ENCODE data around the gene ATMIN. TPM values are rescaled to one million over a fixed set of nuclear protein-coding genes. Genes with fewer than 3 reads are reported as not detected.
A peak's percentile ranks its signal among the peaks of the same experiment; 100 is the strongest.

Gene ATMIN, protein sequence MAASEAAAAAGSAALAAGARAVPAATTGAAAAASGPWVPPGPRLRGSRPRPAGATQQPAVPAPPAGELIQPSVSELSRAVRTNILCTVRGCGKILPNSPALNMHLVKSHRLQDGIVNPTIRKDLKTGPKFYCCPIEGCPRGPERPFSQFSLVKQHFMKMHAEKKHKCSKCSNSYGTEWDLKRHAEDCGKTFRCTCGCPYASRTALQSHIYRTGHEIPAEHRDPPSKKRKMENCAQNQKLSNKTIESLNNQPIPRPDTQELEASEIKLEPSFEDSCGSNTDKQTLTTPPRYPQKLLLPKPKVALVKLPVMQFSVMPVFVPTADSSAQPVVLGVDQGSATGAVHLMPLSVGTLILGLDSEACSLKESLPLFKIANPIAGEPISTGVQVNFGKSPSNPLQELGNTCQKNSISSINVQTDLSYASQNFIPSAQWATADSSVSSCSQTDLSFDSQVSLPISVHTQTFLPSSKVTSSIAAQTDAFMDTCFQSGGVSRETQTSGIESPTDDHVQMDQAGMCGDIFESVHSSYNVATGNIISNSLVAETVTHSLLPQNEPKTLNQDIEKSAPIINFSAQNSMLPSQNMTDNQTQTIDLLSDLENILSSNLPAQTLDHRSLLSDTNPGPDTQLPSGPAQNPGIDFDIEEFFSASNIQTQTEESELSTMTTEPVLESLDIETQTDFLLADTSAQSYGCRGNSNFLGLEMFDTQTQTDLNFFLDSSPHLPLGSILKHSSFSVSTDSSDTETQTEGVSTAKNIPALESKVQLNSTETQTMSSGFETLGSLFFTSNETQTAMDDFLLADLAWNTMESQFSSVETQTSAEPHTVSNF
- 44.7 and 55.6 TPM in 2 replicates for total RNA-seq
- 17.3 TPM for polyA plus RNA-seq (2012)

DNA sequence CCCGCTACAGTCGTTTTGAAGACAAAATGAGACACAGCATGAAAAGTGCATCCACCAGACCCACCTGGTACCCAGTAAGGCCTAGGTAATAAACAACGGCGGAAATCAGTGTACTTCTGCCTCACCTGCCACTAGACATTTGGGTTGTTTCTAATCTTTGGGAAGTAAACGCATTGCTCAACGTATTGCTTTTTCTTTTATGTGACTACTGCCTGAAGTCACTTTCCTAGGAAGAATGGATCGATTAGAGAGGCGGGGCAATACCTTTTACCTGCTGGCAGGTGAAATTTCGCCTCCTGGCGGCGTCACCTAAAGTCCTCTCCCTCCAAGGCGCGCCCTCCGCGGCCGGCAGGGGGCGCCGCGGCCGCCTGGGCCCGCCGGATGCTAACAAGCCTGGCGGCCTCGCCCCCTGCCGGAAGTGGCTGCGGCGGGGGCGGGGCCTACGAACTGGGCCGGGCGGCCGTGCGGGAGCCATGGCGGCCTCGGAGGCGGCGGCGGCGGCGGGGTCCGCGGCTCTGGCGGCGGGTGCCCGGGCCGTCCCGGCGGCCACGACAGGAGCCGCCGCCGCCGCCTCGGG is at the start of gene ATMIN:
Gene ATMIN, plus strand, starts transcription at position 445 of the 577 bp plus-strand sequence. Its CDS starts 29 bp downstream, at position 474.
- DNase-seq (ENCODE audit: low read depth), result peak; percentile 86

DNA sequence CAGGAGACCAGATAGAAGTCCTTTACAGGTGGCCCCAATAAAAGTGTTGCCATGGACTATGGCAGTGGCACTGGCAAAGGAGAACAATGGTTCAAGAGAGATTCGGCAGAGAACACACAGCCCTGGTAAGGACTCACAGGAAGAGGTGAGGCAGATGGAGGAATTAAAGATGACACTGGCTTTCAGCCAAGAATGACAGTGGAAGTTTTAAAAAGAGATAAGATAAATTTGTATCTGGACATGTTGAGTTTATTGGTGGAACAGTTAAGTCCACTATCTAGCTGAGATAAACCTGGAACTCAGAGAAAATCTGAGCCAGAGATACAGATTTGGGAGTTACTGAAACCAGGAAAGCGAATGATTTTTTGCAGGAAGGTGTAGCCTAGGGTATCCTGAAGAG is 49.1 kb upstream of the ATMIN start:
- no peak for DNase-seq (ENCODE audit: low read depth)

DNA sequence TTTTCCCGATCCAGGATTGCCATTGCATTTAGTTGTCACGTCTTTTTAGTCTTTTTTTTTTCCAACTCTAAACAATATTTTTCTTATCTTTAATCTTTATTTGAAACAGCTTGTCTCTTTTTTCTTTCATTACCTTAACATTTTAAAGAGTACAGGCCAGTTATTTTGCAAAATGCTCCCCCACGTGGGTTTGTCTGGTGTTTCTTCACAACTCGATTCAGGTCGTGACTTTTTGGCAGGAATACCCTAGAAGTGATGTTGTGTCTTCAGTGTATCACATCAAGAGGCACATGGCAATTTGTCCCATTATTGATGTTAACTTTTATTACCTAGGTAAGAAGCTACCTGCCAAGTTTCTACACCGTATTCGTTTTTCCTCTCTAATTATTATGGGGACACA is 46.9 kb upstream of the ATMIN start:
- DNase-seq (ENCODE audit: low read depth), result no peak

DNA sequence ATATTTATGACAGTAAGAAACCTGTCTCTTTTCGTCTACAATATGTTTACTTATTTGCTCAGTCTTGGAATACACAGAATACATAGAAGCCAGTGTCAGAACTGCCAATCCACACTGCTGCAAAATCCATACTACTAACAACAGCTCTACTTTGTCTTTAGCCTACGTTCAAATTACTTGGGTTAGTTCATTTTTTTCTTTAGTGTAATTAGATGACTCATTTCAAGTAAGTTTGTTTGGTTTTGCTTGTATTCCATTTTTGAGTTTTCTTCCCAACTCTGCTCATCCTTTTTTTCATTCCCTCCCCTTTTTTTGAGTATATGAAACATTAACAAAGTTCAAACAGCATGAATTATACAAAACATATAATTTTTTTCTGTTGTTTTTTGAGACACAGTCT is 45.8 kb upstream of the ATMIN start:
- no peak for DNase-seq (ENCODE audit: low read depth)

DNA sequence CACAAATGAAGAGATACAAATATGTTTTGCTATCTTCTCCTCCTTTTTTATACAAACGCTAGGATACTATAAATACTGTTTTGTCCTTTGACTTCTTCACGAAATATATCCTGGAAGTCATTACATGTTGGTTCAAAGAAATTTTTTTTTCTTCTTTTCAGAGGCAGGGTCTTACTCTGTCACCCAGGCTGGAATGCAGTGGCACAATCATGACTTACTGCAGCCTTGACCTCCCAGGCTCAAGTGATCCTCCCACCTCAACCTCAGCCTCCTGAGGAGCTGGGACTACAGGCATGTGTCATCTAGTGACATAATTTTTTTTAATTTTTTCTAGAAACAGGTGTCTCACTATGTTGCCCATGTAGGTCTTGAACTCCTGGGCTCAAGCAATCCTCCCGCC is 45.1 kb upstream of the ATMIN start:
- no peak for DNase-seq (ENCODE audit: low read depth)

DNA sequence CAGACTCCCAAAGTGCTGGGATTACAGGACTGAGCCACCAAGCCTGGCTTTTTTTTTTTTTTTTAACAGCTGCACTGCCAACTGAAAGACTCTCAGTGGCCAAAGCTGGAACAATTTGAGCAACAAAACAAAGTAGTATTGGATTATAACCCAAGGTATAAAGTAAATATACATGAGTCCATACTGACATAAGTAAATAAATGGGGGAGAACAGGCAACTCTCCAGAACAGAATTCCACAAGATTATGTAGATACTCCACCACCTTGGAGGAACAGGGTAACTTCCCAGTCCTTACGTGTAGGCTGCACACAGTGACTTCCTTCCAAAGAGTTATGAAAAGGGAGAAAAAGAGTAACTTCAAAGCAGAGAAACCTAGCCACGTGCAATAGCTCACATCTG is 44.7 kb upstream of the ATMIN start:
- no peak for DNase-seq (ENCODE audit: low read depth)

DNA sequence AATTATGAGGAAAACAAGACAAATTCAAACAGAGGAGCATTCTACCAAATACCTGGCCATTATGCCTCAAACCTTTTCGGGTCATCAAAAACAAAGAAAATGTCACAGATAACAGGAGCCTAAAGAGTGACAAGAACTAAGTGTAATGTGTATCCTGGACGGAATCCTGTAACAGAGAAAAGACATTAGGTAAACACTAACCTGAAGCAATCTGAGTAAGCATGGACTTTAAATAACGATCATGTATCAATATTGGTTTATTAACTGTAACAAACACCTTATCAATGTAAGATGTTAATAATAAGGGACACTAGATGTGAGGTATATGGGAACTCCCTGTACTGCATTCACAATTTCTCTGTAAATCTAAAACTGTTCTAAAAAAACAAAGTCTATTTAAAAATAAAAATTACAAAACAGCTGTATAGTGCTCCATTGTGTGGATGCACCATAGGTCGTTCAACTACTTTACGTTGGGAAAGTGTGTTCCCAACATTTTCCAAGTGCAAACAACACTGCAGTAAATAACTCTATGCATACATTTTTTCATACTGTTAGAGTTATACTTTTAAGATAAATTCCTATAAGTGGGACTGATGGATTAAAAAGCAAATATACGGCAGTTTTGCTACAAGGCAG is 43.7 kb upstream of the ATMIN start:
- DNase-seq (ENCODE audit: low read depth), result no peak

DNA sequence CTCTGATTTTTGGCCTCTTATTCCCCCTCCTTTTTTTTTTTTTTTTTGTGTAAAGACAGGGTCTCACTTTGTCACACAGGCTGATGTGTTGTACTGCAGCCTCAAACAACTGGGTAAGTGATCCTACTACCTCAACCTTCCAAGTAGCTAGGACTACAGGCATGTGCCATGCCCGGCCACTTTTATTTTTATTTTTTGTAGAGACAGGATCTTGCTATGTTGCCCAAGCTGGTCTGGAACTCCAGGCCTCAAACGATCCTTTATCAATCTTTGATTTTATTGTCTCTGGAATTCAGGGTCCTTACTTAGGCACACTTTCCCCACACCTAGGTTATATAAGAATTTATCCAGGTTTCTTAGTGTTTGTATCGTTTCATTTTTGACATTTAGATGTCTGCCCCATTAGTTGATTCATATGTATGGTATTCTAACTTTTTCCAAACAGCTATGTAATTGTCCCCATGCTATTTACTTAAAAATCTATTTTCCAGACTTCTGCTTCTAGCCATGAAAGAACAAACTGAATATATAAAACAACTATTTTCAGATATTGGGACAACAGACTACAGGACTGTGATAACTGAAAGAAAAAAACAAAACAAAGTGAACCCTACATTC is 42.9 kb upstream of the ATMIN start:
- DNase-seq (ENCODE audit: low read depth), result no peak

DNA sequence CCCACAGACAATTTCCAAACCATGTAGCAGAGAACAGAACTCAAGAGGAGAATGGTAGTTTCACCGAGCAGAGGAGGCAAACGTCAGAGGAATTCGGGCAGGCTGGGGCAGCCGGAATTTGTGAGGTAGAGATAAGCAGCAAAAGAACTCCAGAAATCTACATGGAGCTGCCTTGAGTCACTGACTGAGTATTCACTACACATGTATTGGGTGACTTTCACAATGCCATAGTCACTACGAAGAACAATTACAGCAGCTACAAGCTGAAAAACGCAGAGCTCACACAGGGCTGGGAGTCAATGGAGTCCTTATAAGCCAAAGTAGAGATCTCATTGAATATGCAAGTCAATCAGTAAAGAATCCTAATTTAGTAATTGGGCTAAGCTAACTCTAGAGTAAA is 42.3 kb upstream of the ATMIN start:
- DNase-seq (ENCODE audit: low read depth), result peak; percentile 76

DNA sequence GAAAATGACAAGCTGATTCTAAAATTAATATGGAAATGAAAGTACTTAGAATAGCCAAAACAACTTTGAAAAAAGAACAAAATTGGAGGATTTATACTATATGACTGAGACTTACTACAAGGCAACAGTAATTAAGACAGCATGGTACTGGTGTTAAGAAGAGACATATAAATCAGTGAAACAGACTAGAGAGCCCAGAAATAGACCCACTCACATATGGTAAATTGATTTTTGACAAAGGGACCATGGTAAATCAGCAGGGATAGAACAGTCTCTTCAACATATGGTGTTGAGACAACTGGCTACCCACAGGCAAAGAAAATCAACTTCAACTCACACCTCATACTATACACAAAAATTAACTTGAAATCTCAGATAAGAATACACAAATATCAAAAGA is 41.8 kb upstream of the ATMIN start:
- DNase-seq (ENCODE audit: low read depth), result no peak

DNA sequence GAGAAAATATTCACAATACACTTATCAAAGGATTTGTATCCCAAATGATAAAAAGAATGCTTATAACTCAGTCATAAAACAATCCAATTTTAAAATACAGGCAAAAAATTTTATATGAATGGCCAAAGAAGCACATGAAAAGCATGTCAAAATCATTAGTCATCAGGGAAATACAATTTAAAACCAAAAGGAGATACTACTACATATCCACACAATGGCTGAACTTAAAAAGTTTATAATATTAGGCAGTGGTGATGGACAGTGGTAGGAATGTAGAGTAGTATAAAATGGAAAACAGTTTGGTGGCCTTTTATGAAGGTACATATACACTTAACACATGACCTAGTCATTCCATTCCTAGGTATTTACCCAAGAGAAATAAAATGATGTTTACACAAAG is 41.2 kb upstream of the ATMIN start:
- DNase-seq (ENCODE audit: low read depth), result no peak

DNA sequence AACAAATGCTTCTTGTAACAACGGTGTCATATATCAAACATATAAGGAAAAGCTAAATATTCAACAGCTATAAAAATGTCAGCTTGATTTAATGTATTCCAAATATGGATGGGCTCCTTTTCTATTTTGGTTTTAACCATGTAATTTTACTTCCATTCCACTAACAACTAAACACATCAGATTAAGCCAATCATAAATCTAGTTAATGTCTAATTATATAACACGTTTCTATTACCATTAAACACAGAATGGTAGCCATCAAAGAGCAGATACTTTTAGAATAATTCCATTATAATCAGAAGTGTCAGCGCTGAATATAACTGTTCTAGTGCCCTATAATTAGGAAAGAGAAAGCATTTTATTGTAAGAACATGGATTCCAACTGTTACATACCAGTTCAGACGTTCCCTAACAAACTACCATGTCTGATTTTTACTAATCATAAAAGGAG is 38.9 kb upstream of the ATMIN start:
- no peak for DNase-seq (ENCODE audit: low read depth)

DNA sequence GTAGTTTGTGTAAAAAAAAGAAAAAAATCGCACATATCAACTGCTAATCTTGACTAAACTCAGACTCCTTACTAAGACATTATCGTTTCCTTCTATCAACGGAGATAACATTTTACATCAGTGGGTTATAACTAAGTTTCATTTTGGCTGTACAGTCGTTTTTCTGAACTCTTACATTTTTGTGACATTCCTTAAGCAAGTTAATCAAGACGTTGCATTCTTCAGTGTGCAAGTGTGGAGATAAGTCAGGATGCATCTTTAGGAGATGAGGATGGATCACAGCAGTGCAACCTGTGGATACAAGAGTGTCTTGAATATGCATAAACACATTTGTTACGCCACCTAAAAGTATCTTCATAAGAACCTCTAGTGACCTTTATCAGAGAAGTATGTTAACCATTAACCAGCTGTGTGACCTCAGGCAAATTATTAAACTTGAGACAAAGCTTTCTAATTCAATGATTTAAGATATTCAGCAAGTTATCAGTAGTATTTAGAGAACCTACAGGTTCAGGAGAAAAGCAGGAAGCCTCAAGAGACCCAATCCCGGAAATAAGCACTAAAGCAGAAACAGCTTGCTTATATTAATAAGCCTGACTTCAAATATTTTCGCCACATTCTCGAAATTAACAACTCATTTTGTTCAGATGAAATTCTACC is 38.4 kb upstream of the ATMIN start:
- no peak for DNase-seq (ENCODE audit: low read depth)

DNA sequence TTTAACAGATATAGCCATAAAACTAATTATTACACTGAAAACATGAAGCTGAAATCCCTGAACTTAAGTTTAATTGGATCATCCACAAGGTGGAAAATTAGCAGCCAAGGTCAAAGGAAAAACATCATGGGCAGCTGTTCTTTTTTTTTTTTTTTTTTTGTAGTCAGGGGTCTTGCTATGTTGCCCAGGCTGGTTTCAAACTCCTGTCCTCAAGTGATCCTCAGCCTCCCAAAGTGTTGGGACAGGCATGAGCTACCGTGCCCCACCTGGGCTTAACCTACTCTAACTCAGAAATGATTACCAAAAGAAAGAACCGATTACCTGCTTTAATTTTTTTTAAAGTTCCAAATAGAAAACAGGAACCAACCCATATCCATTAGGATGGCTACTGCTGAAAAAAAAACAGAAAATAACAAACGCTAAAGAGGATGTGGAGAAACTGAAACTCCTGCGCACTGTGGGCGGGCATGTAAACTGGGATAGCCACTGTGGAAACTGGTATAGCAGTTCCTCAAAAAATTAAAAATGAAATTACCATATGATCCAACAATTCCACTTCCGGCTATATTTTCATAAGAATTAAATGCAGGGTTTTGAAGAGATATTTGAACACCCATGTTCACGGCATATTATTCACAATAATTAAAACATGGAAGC is 37.5 kb upstream of the ATMIN start:
- DNase-seq (ENCODE audit: low read depth), result no peak

DNA sequence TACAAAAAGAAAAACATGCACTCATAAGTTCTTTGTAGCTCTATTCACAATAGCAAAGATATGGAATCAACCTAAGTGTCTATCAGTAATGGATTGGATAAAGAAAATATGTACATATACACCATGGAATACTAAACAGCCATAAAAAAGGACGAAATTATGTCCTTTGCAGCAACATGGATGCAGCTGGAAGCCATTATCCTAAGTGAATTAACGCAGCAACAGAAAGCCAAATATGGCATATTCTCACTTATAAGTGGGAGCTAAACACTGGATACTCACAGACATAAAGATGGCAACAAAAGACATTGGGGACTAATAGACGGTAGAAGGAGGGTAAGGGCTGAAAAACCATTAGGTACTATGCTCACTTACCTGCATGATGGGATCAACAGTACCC is 34.8 kb upstream of the ATMIN start:
- no peak for DNase-seq (ENCODE audit: low read depth)

DNA sequence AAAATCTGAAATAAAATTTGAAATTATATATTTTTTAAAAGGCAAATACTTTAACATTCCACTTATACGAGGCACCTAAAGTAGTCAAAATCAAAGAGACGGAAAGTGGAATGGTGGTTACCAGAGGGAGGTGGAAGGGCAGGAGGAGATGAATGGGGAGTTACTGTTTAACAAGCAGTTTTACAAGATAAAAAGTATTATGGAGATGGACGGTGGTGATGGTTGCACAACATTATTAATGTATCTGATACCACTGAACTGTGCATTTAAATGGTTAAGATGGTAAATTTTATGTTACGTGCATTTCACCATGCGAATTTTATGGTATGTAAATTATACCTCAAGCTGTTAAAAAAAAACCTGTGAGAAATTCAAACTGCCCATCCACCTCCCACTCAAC is 34.3 kb upstream of the ATMIN start:
- no peak for DNase-seq (ENCODE audit: low read depth)

DNA sequence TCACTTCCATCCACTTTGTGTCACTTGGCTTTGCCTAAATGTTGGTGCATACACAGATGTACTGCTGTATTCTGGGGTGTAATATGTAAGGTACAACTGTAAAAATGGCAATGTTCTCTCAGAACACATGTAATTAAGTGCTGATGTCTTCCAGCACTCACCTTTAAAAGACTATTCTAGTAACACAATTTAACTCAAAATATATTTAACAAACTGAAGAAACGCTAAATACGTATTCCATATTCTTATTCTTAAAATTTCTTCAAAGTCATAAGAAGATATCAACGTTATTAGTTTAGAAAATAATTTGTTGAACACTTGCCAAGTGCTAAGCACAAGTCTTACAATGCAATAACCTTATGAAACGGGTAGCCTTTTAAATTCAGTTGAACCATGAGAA is 32.6 kb upstream of the ATMIN start:
- DNase-seq (ENCODE audit: low read depth), result no peak

DNA sequence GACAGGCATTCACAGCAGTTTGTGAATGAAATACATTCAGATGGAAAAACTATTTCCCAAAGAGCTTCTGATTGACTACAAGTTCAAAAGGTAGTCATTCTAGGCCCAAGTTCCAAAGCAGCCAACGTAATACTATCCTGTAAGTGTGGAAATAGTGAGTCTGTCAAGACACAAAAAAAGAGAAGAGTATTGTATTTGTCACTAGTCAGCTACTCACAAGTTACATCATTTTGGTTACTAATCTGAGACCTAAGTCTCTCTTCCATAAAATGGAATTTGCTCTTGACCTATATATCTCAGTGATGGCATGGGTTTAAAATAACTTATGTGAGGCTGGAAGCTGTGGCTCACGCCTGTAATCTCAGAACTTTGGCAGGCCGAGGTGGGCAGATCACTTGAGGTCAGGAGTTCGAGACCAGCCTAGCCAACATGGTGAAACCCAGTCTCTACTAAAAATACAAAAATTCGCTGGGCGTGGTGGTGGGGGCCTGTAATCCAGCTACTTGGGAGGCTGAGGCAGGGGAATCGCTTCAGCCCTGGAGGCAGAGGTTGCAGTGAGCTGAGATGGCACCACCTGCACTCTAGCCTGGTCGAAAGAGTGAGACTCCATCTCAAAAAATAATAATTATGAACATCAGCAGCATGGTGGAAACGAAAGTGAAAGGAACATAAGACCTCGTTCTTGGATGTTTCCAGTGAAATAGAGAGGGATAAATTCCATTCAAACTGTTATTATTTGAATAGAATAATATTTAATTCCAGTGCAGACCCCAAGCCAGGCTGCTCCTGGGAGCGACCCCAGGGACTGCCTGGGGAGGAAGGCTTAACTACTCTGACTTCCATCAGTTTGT is 31.8 kb upstream of the ATMIN start:
- no peak for DNase-seq (ENCODE audit: low read depth)
